Measurements from ENCODE around the gene NPFF.

- no peak for TF ChIP-seq EZH2 (IDR thresholded peaks at IDR 0.05; ENCODE audit: borderline replicate concordance, low read depth, low read length, severe bottlenecking)
- TF ChIP-seq POLR2AphosphoS5 (IDR thresholded peaks at IDR 0.05; ENCODE audit: insufficient read depth, low read depth, low read length) = peak; percentile 44
- TF ChIP-seq CTCF (IDR thresholded peaks at IDR 0.05; ENCODE audit: extremely low read depth in 1 of 2, insufficient read depth in 1 of 2, low read depth in 1 of 2, low read length in 2 of 2) = no peak
- no peak for TF ChIP-seq MYC (IDR thresholded peaks at IDR 0.05; ENCODE audit: low read depth, low read length)
- TF ChIP-seq POLR2A (IDR thresholded peaks at IDR 0.05; ENCODE audit: low read depth, low read length) = no peak
- TF ChIP-seq MAX (IDR thresholded peaks at IDR 0.05; ENCODE audit: insufficient read depth, insufficient read length) = peak; percentile 69
- TF ChIP-seq FOS (IDR thresholded peaks at IDR 0.05; ENCODE audit: borderline replicate concordance, insufficient read depth, low read length) = no peak
- TF ChIP-seq GATA2 (IDR thresholded peaks at IDR 0.05; ENCODE audit: insufficient read depth, insufficient read length, low read depth, low read length) = no peak
- TF ChIP-seq JUN (IDR thresholded peaks at IDR 0.05; ENCODE audit: borderline replicate concordance, insufficient read depth, insufficient read length, low read depth) = peak; percentile 13
Observed at GRCh38 chr12:53492830-53493609, 14.3 kb downstream of the NPFF start.

All from endothelial cell of umbilical vein (primary cell).